ENCODE measurements around the gene BRAP. TPM values are rescaled to one million over a fixed set of nuclear protein-coding genes. Genes with fewer than 3 reads are reported as not detected.
"Not testable (repeated sequence)": the region's sequence is repeated elsewhere in the genome, so short reads cannot be mapped to it uniquely, and the experiment has no call there.

Gene BRAP
- total and polyA plus RNA-seq, 10 of the 15 experiments (the other 5 are each of a cell fraction or from before 2014, with no cell fraction given) = 2.3 to 28.2 (median 17.8) TPM

DNA sequence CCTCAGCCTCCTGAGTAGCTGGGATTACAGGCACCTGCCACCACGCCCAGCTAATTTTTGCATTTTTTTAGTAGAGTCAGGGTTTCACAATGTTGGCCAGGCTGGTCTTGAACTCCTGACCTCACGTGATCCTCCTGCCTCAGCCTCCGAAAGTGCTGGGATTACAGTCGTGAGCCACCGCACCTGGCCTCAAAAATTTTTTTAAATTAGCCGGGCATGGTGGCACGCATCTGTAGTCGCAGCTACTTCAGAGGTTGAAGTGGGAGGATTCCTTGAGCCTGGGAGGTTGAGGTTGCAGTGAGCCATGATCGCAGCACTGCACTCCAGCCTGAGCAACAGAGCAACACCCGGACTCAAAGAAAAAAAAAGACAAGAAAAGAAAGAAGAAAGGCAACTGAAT, 67.9 kb downstream of the BRAP start:
- H3K9me3 ChIP-seq (replicated peaks; ENCODE audit: control insufficient read depth, insufficient read depth, low read length); intact Hi-C loops (cut with micrococcal nuclease; ENCODE audit: unreplicated experiment); FAIRE-seq; H3K27me3 ChIP-seq (replicated peaks in 1 of 2; ENCODE audit: control insufficient read depth in 2 of 2, insufficient read depth in 2 of 2, low read length in 1 of 2); H3K36me3 ChIP-seq (ENCODE audit: control insufficient read depth in 2 of 2, insufficient read depth in 2 of 2, low read length in 1 of 2); DNase-seq (ENCODE audit: low read depth, low spot score); H3K9ac ChIP-seq (ENCODE audit: control insufficient read depth, insufficient read depth, low read length); H2AFZ ChIP-seq (ENCODE audit: control insufficient read depth, low read depth, low read length); ATAC-seq; H3K4me2 ChIP-seq (ENCODE audit: control insufficient read depth, insufficient read depth); H3K4me1 ChIP-seq (ENCODE audit: control insufficient read depth, insufficient read depth, low read length); H4K20me1 ChIP-seq (ENCODE audit: control insufficient read depth, insufficient read depth); H3K79me2 ChIP-seq (ENCODE audit: control insufficient read depth, insufficient read depth, low read length); H3K4me3 ChIP-seq; SMC1A ChIA-PET (ENCODE audit: uncharacterized antibody, unreplicated experiment); BruUV-seq (replicated peaks); CTCF ChIA-PET; H3K27ac ChIP-seq (ENCODE audit: control insufficient read depth, insufficient read depth); in situ Hi-C loops (cut with MboI); POLR2A ChIA-PET: not testable (repeated sequence)
- RAD21 ChIA-PET (ENCODE audit: unreplicated experiment) = interaction anchor here (0.7 kb wide), 2 partner anchors 116 to 199 kb away, joined by 3 to 4 read pairs; no protein-coding TSS in a partner anchor
- WGBS (ENCODE audit: insufficient coverage, insufficient replicate concordance, low lambda C conversion rate, missing lambda C conversion rate) = 45% methylated on average over 10 of the region's 10 CpGs

- CTCF ChIA-PET = no interaction called here
- in situ Hi-C loops (cut with MboI) = no loop called here
These were observed 69.6 kb downstream of the BRAP start for GRCh38 chr12:111616177-111616623.

More at GRCh38 chr12:111616177-111616623, 69.6 kb downstream of the BRAP start:
- Histone ChIP-seq H2AFZ (ENCODE audit: control insufficient read depth, low read depth, low read length) (no peak overlapping the region), H3K4me2 (ENCODE audit: control insufficient read depth, insufficient read depth) (no peak overlapping the region), H3K27me3 (replicated peaks in 1 of 2; ENCODE audit: control insufficient read depth in 2 of 2, insufficient read depth in 2 of 2, low read length in 1 of 2) (no peaks in the 10 kb centered on the region), H3K27ac (ENCODE audit: control insufficient read depth, insufficient read depth) (no peak overlapping the region), H3K4me1 (ENCODE audit: control insufficient read depth, insufficient read depth, low read length) (no peaks in the 10 kb centered on the region), H3K9me3 (replicated peaks; ENCODE audit: control insufficient read depth, insufficient read depth, low read length) (no peaks in the 10 kb centered on the region), H3K4me3 (no peak overlapping the region), H3K9ac (ENCODE audit: control insufficient read depth, insufficient read depth, low read length) (no peak overlapping the region), H3K36me3 (ENCODE audit: control insufficient read depth in 2 of 2, insufficient read depth in 2 of 2, low read length in 1 of 2) (no peaks in the 10 kb centered on the region), H3K79me2 (ENCODE audit: control insufficient read depth, insufficient read depth, low read length) (no peaks in the 10 kb centered on the region), H4K20me1 (ENCODE audit: control insufficient read depth, insufficient read depth) (no peaks in the 10 kb centered on the region)
- ChIA-PET POLR2A (no interaction called here), SMC1A (ENCODE audit: uncharacterized antibody, unreplicated experiment) (no interaction called here), RAD21 (ENCODE audit: unreplicated experiment) (no interaction called here)
- TF ChIP-seq SMAD1 (IDR thresholded peaks at IDR 0.05; ENCODE audit: low read depth, partially characterized antibody) (no peak), MYC (IDR thresholded peaks at IDR 0.05; ENCODE audit: insufficient read depth, insufficient read length, insufficient replicate concordance, low read length, severe bottlenecking) (no peak), E4F1 (IDR thresholded peaks at IDR 0.05; ENCODE audit: borderline replicate concordance, partially characterized antibody) (no peak), ZZZ3 (IDR thresholded peaks at IDR 0.05; ENCODE audit: control insufficient read depth, insufficient read length, low read depth) (no peak), CHD1 (IDR thresholded peaks at IDR 0.05; ENCODE audit: low read depth, low read length) (no peak), RAD51 (IDR thresholded peaks at IDR 0.05) (no peak)
- FAIRE-seq (no peak), ATAC-seq (no peak), DNase-seq (ENCODE audit: low read depth, low spot score) (no peak)
- WGBS (ENCODE audit: insufficient coverage, insufficient replicate concordance, low lambda C conversion rate, missing lambda C conversion rate) = 63% methylated on average over 7 of the region's 7 CpGs
- intact Hi-C loops (cut with micrococcal nuclease; ENCODE audit: unreplicated experiment) = no loop called here
- BruUV-seq (replicated peaks) = no TSS peak

Measured in GM12878 (cell line).